ENCODE results near the gene ANKLE2.

GRCh38 chr12:132731574-132731973, 30.1 kb downstream of the ANKLE2 start:
- TF ChIP-seq CTCF (IDR thresholded peaks at IDR 0.05; ENCODE audit: poor library complexity, severe bottlenecking) = no peak
- TF ChIP-seq TAF1 (IDR thresholded peaks at IDR 0.05; ENCODE audit: low read depth) = no peak
- no peak for TF ChIP-seq POLR2AphosphoS5 (IDR thresholded peaks at IDR 0.05)
- TF ChIP-seq EP300 (conservative IDR thresholded peaks at IDR 0.05; ENCODE audit: poor library complexity, severe bottlenecking) = no peak
- no peak for TF ChIP-seq SMC3 (conservative IDR thresholded peaks at IDR 0.05; ENCODE audit: poor library complexity)

Measured in neural cell (in vitro differentiated cells).